MM.1S (cell line): ENCODE measurements around the gene RARG.

Experiments
- EZH2 ChIP-seq: fragments of 300-600 bp; sonication (generic); optimal IDR thresholded peaks from 2 replicates; pipeline ENCODE3; 2017; ENCODE audit warnings: low read depth, mild to moderate bottlenecking, antibody characterized with exemption, low read length, mixed read lengths
- TF ChIP-seq, protein P1 (sequence below): fragments of 300-600 bp; sonication (generic); IDR thresholded peaks from 2 replicates; pipeline ENCODE4 v1.5.1; 2016; ENCODE audit warnings: antibody characterized with exemption, low read length, mixed read lengths

DNA sequence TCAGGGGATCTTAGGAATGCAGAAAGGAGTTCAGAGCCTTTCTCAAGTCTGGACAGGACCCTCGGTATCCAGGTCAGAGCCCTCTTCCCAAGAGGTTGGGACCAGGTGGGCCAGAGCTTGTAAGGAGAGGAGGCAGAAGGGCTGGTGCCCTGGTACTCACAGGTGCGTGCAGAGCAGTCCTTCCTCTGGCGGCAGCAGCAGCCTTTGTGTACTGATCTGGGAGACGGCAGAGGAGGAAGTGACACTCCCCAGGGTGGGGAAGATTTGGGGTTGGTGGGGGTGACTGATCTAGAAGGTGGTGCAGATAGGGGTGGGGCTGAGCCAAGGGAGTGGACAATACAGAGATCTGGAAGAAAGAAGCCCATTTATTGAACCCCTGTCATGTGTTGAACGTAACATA lies 25.0 kb downstream of the RARG start, which contains the start of gene ITGB7:
- TF ChIP-seq, protein P1, sequence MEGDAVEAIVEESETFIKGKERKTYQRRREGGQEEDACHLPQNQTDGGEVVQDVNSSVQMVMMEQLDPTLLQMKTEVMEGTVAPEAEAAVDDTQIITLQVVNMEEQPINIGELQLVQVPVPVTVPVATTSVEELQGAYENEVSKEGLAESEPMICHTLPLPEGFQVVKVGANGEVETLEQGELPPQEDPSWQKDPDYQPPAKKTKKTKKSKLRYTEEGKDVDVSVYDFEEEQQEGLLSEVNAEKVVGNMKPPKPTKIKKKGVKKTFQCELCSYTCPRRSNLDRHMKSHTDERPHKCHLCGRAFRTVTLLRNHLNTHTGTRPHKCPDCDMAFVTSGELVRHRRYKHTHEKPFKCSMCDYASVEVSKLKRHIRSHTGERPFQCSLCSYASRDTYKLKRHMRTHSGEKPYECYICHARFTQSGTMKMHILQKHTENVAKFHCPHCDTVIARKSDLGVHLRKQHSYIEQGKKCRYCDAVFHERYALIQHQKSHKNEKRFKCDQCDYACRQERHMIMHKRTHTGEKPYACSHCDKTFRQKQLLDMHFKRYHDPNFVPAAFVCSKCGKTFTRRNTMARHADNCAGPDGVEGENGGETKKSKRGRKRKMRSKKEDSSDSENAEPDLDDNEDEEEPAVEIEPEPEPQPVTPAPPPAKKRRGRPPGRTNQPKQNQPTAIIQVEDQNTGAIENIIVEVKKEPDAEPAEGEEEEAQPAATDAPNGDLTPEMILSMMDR, result no peak
- TF ChIP-seq EZH2, result no peak
